GM12878 (cell line): ENCODE data around the gene TNFAIP8L2. TPM values are rescaled to one million over a fixed set of nuclear protein-coding genes. Genes with fewer than 3 reads are reported as not detected.

Experiments used
- ATAC-seq: fragments of 200-7000 bp; cut with Tn5 transposase; 3 replicates; pipeline ENCODE4 v1.9.1; 2020; ENCODE audit warnings: mild to moderate bottlenecking, moderate library complexity
- BruUV-seq: library from RNA; stranded (reverse); fragments of 400-500 nt; replicated peaks from 2 replicates; lab custom pipeline; 2021; lab: Mats Ljungman, UMichigan
- CTCF ChIA-PET: fragments of 300-600 bp; sonication (Branson Sonifier 250); formaldehyde crosslinking; extraction: SDS; loops from one replicate; lab custom pipeline; 2021; ENCODE audit warnings: inconsistent platforms; lab: Yijun Ruan, JAX
- POLR2A ChIA-PET: fragments of 350-600 bp; formaldehyde crosslinking; extraction: SDS; loops from one replicate; lab custom pipeline; 2021; ENCODE audit warnings: inconsistent platforms; lab: Charles Lee
- RAD21 ChIA-PET: fragments of 300-600 bp; sonication (Branson Sonifier 250); formaldehyde crosslinking; loops from one replicate; lab custom pipeline; 2023; ENCODE audit warnings: antibody characterized with exemption; ENCODE audit not compliant: unreplicated experiment; lab: Charles Lee
- SMC1A ChIA-PET: fragments of 300-600 bp; sonication (Branson Sonifier 250); formaldehyde crosslinking; loops from one replicate; lab custom pipeline; 2023; ENCODE audit not compliant: unreplicated experiment, uncharacterized antibody; lab: Charles Lee
- DNase-seq: peaks from one replicate; pipeline ENCODE4 v3.0.0-alpha.2; 2011; ENCODE audit warnings: low read depth, low spot score
- FAIRE-seq: peaks from 3 replicates; lab custom pipeline; 2011; peaks lifted over from hg19 to GRCh38; lab: Jason Lieb, UNC
- H2AFZ ChIP-seq: 2 replicates; pipeline ENCODE4 v1.6.0; 2011; ENCODE audit warnings: low read depth, low read length, control low read depth; ENCODE audit not compliant: control insufficient read depth
- H3K27ac ChIP-seq: 2 replicates; pipeline ENCODE4 v1.5.1; 2011; ENCODE audit warnings: control low read depth; ENCODE audit not compliant: control insufficient read depth, insufficient read depth
- H3K27me3 ChIP-seq, 2 experiments: replicated peaks in 1 of 2; 2 replicates each; pipeline versions ENCODE4 v1.6.0 to v1.6.1; 2011; ENCODE audit warnings: low read length in 1 of 2; ENCODE audit not compliant: control insufficient read depth in 2 of 2, insufficient read depth in 2 of 2
- H3K36me3 ChIP-seq, 2 experiments: 2 replicates each; pipeline ENCODE4 v1.5.1; 2011; ENCODE audit warnings: low read length in 1 of 2; ENCODE audit not compliant: control insufficient read depth in 2 of 2, insufficient read depth in 2 of 2
- H3K4me1 ChIP-seq: 2 replicates; pipeline ENCODE4 v1.6.1; 2011; ENCODE audit warnings: mild to moderate bottlenecking, low read length, moderate library complexity, mixed read lengths; ENCODE audit not compliant: control insufficient read depth, insufficient read depth
- H3K4me2 ChIP-seq: 2 replicates; pipeline ENCODE4 v1.6.0; 2011; ENCODE audit warnings: control low read depth; ENCODE audit not compliant: control insufficient read depth, insufficient read depth
- H3K4me3 ChIP-seq: fragments of 200-600 bp; sonication (generic); 2 replicates; pipeline ENCODE4 v1.5.1; 2016
- H3K79me2 ChIP-seq: 2 replicates; pipeline ENCODE4 v1.6.0; 2011; ENCODE audit warnings: low read length; ENCODE audit not compliant: control insufficient read depth, insufficient read depth
- H3K9ac ChIP-seq: 2 replicates; pipeline ENCODE4 v1.8.0; 2011; ENCODE audit warnings: low read length, control low read depth, mixed read lengths; ENCODE audit not compliant: control insufficient read depth, insufficient read depth
- H3K9me3 ChIP-seq: replicated peaks from 3 replicates; pipeline ENCODE4 v1.5.1; 2011; ENCODE audit warnings: mild to moderate bottlenecking, low read length; ENCODE audit not compliant: control insufficient read depth, insufficient read depth
- H4K20me1 ChIP-seq: 2 replicates; pipeline ENCODE4 v1.6.0; 2011; ENCODE audit not compliant: control insufficient read depth, insufficient read depth
- CBFB ChIP-seq: IDR thresholded peaks from 2 replicates; pipeline ENCODE4 v1.6.1; 2016; ENCODE audit warnings: antibody characterized with exemption, low read depth
- FOXM1 ChIP-seq: IDR thresholded peaks from 2 replicates; pipeline ENCODE4 v1.6.1; 2012; ENCODE audit warnings: low read depth, mild to moderate bottlenecking, inconsistent platforms, low read length, moderate library complexity
- LARP7 ChIP-seq: fragments of 450-650 bp; IDR thresholded peaks from 2 replicates; pipeline ENCODE4 v1.6.1; 2017; ENCODE audit warnings: mild to moderate bottlenecking
- NFYB ChIP-seq: IDR thresholded peaks from 2 replicates; pipeline ENCODE4 v1.6.1; 2011; ENCODE audit warnings: low read depth, mild to moderate bottlenecking, low read length, improper control_type of control experiment, moderate library complexity; ENCODE audit not compliant: insufficient read depth
- PAX8 ChIP-seq: fragments of 450-650 bp; IDR thresholded peaks from 2 replicates; pipeline ENCODE4 v1.6.1; 2017; ENCODE audit warnings: mild to moderate bottlenecking, moderate library complexity
- RELA ChIP-seq: fragments of 450-650 bp; IDR thresholded peaks from 2 replicates; pipeline ENCODE4 v1.8.0; 2014; ENCODE audit warnings: borderline replicate concordance; ENCODE audit not compliant: partially characterized antibody
- REST ChIP-seq: IDR thresholded peaks from 2 replicates; pipeline ENCODE4 v1.6.1; 2012; ENCODE audit warnings: mild to moderate bottlenecking, low read depth, low read length
- SIN3A ChIP-seq: IDR thresholded peaks from 2 replicates; pipeline ENCODE4 v1.6.1; 2012; ENCODE audit warnings: low read depth, low read length, improper control_type of control experiment
- SMAD5 ChIP-seq: IDR thresholded peaks from 2 replicates; pipeline ENCODE4 v1.6.1; 2016; ENCODE audit warnings: antibody characterized with exemption, low read depth
- WGBS: methylation state at CpG from one replicate; pipeline ENCODE4 v1.1.6; 2016; ENCODE audit warnings: low lambda C conversion rate; ENCODE audit not compliant: insufficient replicate concordance, insufficient coverage; ENCODE audit errors: missing lambda C conversion rate; 5-methylcytosine and 5-hydroxymethylcytosine counted together
- in situ Hi-C: fragments of 300-500 bp; cut with MboI; formaldehyde crosslinking; loops from 9 replicates; pipeline ENCODE4 v1.14.3; 2018; ENCODE audit warnings: mixed read lengths
- intact Hi-C: fragments of 100-400 bp; cut with micrococcal nuclease; formaldehyde crosslinking; loops from one replicate; pipeline ENCODE4 v1.14.2; 2022; ENCODE audit not compliant: unreplicated experiment
- polyA plus RNA-seq, 11 experiments: library from polyadenylated mRNA; depleted of rRNA in 4 of 11; unstranded in 6 of 11; stranded (reverse) in 5 of 11; fragments of >200 nt; fragmentation: Nextera tagmentation in 4 of 11; fragmentation: Illumina TruSeq in 1 of 11; extraction: Ambion mirVana in 4 of 11; extraction: Trizol in 1 of 11; gene quantifications; 1 replicate in 1 of 11; 2 replicates in 10 of 11; pipeline versions ENCODE4 v1.2.1 to v1.2.3, GENCODE V29; 2011 to 2016; ENCODE audit warnings: inconsistent platforms in 2 of 11, missing spikeins in 2 of 11, low read depth in 1 of 11
- total RNA-seq, 4 experiments: library from RNA; depleted of rRNA in 3 of 4; stranded (reverse); fragments of >200 nt in 3 of 4; fragmentation: Illumina TruSeq in 1 of 4; extraction: Trizol in 1 of 4; gene quantifications; 2 replicates each; pipeline versions ENCODE4 v1.2.1 to v1.2.3, GENCODE V29; 2013 to 2021
- TF ChIP-seq, protein P1 (sequence below): fragments of 450-650 bp; IDR thresholded peaks from 2 replicates; pipeline ENCODE4 v1.6.1; 2017; ENCODE audit warnings: antibody characterized with exemption, mild to moderate bottlenecking, moderate library complexity

The TNFAIP8L2 gene
- total and polyA plus RNA-seq, 10 of the 15 experiments (the other 5 are each of a cell fraction or from before 2014, with no cell fraction given): 5.4 to 26.3 (median 14.2) TPM

- no peak for TF ChIP-seq RELA
- no peak for TF ChIP-seq SMAD5
- TF ChIP-seq SIN3A: no peak
- TF ChIP-seq REST: no peak
- TF ChIP-seq NFYB: peak; percentile 81
Measured at GRCh38 chr1:151146412-151147131, 9.9 kb upstream of the TNFAIP8L2 start, which contains the start of gene SEMA6C (continued).

GRCh38 chr1:151147132-151147503 lies 9.3 kb upstream of the TNFAIP8L2 start:
- H3K79me2 ChIP-seq: no peaks in the 10 kb centered on the region
- H3K36me3 ChIP-seq: no peaks in the 10 kb centered on the region
- H3K27me3 ChIP-seq: peaks cover 0 to 8% of the 10 kb centered on the region in 2 experiments
- H3K9ac ChIP-seq: no peak overlapping the region
- H3K4me3 ChIP-seq: peak overlapping the region; percentile 83
- peak overlapping the region; percentile 94 for H2AFZ ChIP-seq
- RAD21 ChIA-PET: interaction anchor here (1.4 kb wide), 1 partner anchor 10 kb away, joined by 8 read pairs; the partner anchor contains the start of gene TNFAIP8L2
- H3K4me2 ChIP-seq: peak overlapping the region; percentile 99
- POLR2A ChIA-PET: no interaction called here
- TF ChIP-seq LARP7: no peak
- no peak for TF ChIP-seq PAX8
- no peak for TF ChIP-seq CBFB
- TF ChIP-seq FOXM1: no peak
- TF ChIP-seq SMAD5: no peak
- TF ChIP-seq REST: no peak
- TF ChIP-seq, protein P1, sequence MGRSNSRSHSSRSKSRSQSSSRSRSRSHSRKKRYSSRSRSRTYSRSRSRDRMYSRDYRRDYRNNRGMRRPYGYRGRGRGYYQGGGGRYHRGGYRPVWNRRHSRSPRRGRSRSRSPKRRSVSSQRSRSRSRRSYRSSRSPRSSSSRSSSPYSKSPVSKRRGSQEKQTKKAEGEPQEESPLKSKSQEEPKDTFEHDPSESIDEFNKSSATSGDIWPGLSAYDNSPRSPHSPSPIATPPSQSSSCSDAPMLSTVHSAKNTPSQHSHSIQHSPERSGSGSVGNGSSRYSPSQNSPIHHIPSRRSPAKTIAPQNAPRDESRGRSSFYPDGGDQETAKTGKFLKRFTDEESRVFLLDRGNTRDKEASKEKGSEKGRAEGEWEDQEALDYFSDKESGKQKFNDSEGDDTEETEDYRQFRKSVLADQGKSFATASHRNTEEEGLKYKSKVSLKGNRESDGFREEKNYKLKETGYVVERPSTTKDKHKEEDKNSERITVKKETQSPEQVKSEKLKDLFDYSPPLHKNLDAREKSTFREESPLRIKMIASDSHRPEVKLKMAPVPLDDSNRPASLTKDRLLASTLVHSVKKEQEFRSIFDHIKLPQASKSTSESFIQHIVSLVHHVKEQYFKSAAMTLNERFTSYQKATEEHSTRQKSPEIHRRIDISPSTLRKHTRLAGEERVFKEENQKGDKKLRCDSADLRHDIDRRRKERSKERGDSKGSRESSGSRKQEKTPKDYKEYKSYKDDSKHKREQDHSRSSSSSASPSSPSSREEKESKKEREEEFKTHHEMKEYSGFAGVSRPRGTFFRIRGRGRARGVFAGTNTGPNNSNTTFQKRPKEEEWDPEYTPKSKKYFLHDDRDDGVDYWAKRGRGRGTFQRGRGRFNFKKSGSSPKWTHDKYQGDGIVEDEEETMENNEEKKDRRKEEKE: no peak
- WGBS: 20% methylated on average over 7 of the region's 7 CpGs
- FAIRE-seq: no peak
- H4K20me1 ChIP-seq: no peaks in the 10 kb centered on the region; the same call in 1 of the 2 replicates
- CTCF ChIA-PET: interaction anchor here (0.6 to 1.2 kb wide), 2 partner anchors 8 to 48 kb away, joined by 3 to 5 read pairs; no protein-coding TSS in a partner anchor
- ATAC-seq: no peak
- H3K27ac ChIP-seq: no peak overlapping the region
- DNase-seq: no peak
- no TSS peak for BruUV-seq
- H3K4me1 ChIP-seq: no peaks in the 10 kb centered on the region; the same call in 1 of the 2 replicates
- SMC1A ChIA-PET: no interaction called here
- in situ Hi-C loops: no loop called here
- H3K9me3 ChIP-seq: no peaks in the 10 kb centered on the region
- intact Hi-C loops: no loop called here
